Retinal pigment epithelial cell (primary cell): ENCODE results near the gene JAKMIP2.

ENCODE experiments used
- DNase-seq: peaks from one replicate; pipeline ENCODE4 v3.0.0-alpha.2; 2010; ENCODE audit warnings: low read depth
- H3K4me3 ChIP-seq: 2 replicates; pipeline ENCODE4 v1.5.1; 2011; ENCODE audit warnings: mild to moderate bottlenecking, low read length, control low read depth, moderate library complexity
- TF ChIP-seq, protein P1 (sequence below): conservative IDR thresholded peaks from 2 replicates; pipeline ENCODE4 v1.5.1; 2011; ENCODE audit warnings: low read depth, low read length, control low read depth, inconsistent platforms

JAKMIP2 gene

GRCh38 chr5:147754372-147755122 is 28.0 kb downstream of the JAKMIP2 start:
- DNase-seq: no peak
- TF ChIP-seq, protein P1, sequence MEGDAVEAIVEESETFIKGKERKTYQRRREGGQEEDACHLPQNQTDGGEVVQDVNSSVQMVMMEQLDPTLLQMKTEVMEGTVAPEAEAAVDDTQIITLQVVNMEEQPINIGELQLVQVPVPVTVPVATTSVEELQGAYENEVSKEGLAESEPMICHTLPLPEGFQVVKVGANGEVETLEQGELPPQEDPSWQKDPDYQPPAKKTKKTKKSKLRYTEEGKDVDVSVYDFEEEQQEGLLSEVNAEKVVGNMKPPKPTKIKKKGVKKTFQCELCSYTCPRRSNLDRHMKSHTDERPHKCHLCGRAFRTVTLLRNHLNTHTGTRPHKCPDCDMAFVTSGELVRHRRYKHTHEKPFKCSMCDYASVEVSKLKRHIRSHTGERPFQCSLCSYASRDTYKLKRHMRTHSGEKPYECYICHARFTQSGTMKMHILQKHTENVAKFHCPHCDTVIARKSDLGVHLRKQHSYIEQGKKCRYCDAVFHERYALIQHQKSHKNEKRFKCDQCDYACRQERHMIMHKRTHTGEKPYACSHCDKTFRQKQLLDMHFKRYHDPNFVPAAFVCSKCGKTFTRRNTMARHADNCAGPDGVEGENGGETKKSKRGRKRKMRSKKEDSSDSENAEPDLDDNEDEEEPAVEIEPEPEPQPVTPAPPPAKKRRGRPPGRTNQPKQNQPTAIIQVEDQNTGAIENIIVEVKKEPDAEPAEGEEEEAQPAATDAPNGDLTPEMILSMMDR: no peak

DNA sequence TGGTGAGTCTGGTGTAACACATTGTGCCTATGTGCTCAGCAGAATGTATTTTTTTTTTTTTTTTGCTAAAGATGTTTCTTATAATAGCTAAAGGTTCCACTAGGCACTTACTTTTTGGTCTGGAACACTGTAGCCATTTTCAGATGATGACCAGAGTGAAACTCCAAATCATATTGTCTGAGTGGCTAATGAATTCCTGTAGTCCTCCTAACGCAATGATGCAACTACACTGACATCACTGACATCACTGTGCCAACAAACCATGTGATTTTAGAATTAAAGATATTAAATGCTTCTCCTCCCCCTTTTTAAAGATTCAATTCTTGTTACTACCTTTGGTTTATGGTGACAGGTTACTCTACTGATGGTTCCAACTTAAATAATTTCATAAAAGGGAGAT is 28.8 kb downstream of the JAKMIP2 start:
- no peak overlapping the region for H3K4me3 ChIP-seq
- TF ChIP-seq, protein P1: no peak
- DNase-seq: no peak

More at GRCh38 chr5:147754372-147755122, 28.0 kb downstream of the JAKMIP2 start:
- H3K4me3 ChIP-seq: no peak overlapping the region

GRCh38 chr5:147752666-147753290 is 29.8 kb downstream of the JAKMIP2 start:
- no peak overlapping the region for H3K4me3 ChIP-seq
- TF ChIP-seq, protein P1: no peak
- DNase-seq: no peak

- DNase-seq: no peak
- TF ChIP-seq, protein P1: no peak
- no peak overlapping the region for H3K4me3 ChIP-seq
Measured at GRCh38 chr5:147752033-147752432, 30.5 kb downstream of the JAKMIP2 start.

GRCh38 chr5:147751156-147751830 is 31.2 kb downstream of the JAKMIP2 start:
- TF ChIP-seq, protein P1: no peak
- DNase-seq: no peak
- no peak overlapping the region for H3K4me3 ChIP-seq

DNA sequence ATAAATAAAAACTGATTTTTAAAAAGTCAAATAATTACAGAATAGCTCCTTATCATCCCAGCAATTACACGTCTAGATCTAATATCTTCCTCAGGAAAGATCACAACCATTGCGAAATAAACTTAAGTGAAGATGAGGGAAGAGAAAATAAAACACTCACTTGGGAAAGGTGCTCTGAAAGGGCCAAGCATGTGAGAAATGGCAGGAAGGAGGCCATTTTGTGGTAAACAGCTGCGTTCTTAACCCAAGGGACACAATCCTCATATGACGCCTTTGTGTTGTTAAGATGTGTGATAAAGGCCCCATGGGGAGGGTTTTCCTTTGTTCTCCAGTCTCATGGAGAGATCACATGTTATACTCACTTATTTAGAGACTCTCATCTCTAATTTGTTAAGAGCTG is 32.5 kb downstream of the JAKMIP2 start:
- no peak for DNase-seq
- TF ChIP-seq, protein P1: no peak
- no peak overlapping the region for H3K4me3 ChIP-seq

- TF ChIP-seq, protein P1: no peak
- H3K4me3 ChIP-seq: no peak overlapping the region
- DNase-seq: no peak
Measured at GRCh38 chr5:147748590-147748989, 33.9 kb downstream of the JAKMIP2 start.
